HG02642 (cell line): ENCODE data around the gene TOR4A.

Experiments used
- ATAC-seq: cut with Tn5 transposase; IDR thresholded peaks from one replicate; pipeline ENCODE4 v1.9.1; 2021; ENCODE audit warnings: mild to moderate bottlenecking; ENCODE audit not compliant: unreplicated experiment, poor library complexity

The TOR4A gene

DNA sequence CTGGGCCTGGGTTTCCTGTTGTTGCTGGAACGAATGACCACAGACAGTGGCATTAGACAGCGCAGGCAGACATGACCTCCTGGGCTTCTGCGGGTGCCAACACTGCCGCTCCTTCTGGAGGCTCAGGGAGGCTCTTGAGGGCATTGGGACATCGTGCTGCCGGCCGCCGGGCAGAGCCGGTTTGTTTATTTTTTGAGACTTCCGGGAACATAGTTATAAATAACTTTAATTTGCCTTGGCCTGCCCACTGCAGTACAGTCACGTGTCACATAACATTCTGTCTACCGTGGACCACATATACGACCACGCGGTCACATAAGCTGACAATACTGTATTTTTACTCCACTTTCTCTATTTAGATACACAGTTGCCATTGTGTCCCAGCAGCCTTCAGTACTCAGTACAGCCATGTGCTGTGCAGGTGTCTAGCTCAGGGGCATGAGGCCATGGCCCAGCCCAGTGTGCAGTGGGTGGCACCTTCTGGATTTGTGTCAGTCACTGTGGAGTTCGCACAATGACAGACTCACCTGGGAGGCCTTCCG lies 8.2 kb upstream of the TOR4A start:
- ATAC-seq: no peak

DNA sequence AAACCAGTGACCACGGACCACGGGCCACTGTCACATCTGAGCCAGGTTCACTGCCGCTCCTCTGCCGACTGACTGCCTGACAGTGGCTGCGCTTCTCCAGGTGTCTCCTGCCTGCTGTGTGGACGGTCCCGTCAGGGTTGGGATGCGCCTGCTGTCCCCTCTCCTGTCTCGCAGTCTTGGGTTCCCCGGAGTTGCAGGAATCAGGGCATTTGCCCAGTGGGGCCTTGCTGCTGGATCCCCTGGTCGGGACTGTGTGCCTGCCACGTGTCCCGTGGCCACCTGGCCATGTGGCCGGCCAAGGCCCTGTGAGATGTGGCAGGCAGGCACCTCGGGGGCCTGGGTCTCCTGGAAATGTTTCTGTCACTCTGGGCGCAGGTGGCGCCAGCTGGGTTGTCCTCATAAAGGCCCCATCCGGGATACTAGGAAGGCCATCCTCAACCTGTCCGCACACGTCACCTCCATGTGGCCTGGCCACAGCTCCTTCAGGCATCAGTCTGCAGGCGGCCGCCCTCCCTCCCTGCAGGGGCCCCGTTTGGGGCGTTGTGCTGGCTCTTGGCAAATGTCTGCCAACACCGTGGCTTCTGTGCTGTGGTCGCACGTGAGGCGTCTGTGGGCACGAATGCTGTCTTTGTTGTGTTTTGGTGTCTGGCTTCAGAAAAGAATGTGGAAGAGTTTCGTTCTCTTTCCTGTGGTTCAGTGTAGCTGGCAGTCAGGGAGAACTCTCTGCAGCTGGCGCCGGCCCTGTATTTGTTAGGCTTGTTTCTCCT lies 6.4 kb upstream of the TOR4A start:
- no peak for ATAC-seq

DNA sequence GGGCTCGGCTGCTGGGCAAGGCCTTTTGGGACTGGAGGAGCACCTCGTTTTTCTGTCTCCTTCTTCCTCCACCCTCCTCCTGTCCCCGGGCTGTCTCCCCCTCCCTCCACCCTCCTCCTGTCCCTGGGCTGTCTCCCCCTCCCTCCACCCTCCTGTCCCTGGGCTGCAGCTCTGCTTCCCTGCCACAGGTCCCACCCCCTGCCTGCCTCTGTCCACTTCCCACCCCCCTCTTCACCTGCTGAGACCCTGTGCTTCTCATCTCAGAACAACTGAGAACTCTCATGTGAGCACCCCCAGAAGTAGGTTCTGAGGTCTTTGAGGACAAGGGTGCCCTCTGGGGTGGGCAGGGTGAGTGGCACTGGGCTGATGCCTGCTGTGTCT lies 5.8 kb upstream of the TOR4A start:
- no peak for ATAC-seq

DNA sequence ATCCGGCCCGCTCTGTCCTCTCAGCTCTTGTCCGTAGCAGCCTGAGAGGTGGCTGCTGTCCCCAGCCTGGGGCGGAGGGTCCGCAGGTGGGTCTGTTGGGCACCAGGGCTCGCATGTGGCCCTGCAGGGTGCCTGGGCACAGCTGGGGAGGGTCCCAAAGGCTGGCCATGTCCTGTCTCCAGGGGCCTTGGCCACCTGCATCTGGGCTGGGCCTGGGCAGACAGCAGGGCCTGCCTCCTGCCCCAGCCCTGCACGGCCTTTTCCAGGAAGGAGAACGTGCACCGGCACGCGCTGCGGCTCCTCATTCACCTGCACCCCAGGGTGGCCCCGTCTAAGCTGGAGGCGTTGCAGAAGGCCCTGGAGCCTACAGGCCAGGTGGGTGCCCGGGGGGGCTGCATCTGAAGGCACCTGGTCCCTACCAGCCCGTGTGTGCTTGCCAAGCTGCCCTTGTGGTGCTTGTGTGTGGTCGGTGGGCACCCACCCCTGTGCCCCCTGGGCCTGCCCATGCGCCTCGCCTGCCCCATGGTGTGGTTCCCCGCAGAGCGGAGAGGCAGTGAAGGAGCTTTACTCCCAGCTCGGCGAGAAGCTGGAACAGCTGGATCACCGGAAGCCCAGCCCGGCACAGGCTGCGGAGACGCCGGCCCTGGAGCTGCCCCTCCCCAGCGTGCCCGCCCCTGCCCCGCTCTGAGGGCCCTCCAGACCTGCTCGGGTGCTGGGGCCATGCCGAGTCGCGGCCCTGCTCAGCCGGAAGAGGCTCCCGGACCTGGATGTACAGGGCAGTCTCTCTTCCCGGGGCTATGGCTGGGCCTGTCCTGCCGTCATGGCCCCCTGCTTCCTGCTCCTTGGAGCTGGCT lies 5.1 kb upstream of the TOR4A start:
- no peak for ATAC-seq

DNA sequence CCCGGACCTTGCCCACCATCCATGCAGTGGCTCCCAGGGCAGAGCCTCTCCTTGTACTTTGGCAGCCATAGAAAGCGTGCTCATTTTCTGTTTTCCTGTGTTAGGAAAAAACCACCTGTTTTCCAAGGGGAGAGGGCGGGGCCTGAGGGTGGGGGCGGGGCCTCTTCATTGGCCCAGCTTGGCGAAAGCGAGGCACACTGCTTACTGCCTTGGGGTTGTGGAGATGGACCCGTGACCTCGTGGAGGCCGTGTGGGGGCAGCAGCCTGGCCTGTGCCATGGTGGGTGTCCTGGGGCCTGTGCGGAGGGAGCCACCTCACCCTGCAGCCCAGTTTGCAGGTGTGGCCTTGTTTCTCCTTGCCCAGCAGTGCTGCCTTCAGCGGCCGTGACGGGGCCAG lies 4.4 kb upstream of the TOR4A start:
- ATAC-seq: no peak

DNA sequence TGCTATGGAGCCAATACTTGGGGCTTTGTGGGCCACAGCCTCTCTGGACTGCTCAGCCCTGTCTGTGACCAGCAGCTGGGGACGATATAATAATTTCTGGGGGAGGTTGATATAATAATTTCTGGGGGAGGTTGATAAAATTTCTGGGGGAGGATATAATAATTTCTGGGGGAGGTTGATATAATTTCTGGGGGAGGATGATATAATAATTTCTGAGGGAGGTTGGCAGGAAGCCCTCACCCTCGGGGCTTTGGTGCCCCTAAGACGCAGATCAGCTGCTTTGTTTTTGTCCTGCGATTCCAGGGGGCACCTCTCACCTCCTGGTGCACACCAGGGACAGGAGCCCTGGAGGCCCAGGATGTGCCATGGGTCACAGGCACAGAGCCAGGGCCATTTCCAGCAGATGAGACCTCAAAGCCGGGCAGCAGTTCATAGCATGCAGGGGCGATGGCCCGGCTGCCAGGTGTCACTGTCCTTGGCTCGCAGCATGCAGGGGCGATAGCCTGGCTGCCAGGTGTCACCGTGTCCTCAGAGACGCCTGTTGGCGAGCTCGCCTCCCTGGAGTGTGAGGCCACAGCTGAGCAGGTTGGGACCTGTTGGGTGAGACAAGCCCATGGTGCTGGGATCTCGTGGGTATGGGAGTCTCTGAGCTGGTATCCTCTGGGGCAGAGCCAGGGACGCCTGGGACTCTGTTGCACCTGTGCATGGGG lies 3.8 kb upstream of the TOR4A start:
- ATAC-seq: no peak

DNA sequence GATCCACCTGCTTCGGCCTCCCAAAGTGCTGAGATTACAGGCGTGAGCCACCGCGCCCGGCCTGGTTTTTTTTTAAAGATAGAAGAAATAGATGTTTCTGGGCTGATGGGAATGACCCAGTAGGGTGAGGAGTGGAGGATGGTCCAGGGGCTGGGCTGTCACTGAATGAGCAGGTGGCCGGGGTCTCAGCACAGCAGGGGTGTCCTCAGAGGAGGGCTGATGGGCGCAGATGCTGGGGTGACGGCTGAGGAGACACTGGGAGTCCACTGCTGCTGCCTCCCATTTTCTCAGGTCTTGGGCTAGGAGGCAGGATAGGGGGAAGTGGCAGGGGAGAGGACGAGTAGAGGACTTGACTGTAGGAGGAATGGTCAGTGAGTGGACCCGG lies 2.3 kb upstream of the TOR4A start:
- ATAC-seq: no peak

DNA sequence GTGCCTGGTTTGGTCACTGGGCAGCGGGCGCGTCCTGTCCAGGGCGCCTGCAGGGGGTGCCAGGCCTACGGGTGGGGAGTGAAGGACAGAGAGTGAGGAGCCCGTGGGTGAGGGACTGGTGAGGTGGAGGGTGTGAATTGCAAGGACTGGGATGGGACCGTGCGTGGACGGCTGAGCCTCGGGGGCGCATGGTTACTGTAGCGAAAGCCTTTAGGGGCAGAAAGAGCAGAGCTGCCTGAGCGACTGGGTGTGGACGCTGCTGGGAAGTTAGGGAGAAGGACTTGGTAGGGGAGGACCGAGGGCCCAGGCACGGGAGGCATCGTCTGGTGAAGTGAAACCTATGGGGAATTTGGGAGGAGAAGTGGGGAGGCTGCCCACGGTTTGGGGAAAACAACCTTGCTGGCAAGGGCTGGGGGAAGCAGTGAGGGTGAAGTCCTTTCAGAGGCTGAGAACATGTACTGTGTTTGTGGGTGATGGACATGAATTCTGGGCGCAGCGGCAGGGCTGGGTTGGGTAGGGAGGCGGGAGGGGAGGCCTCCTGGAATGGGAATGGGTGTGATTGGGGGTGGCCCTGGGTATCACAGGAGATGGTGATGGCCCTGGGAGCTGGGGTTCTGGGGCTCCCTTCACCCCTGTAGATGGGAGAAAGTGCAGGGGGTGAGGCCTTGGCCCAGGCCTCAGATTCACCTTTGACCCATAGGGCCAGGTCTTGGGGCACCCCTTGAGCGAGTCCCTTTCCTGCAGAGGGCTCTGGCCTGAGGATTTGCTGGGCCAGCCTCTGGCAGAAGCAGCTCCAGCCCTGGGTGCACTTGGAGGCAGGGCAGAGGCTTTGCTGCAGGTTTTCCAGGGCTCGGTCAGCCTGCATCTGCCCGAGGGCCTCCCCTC lies 1.7 kb upstream of the TOR4A start:
- ATAC-seq: no peak

DNA sequence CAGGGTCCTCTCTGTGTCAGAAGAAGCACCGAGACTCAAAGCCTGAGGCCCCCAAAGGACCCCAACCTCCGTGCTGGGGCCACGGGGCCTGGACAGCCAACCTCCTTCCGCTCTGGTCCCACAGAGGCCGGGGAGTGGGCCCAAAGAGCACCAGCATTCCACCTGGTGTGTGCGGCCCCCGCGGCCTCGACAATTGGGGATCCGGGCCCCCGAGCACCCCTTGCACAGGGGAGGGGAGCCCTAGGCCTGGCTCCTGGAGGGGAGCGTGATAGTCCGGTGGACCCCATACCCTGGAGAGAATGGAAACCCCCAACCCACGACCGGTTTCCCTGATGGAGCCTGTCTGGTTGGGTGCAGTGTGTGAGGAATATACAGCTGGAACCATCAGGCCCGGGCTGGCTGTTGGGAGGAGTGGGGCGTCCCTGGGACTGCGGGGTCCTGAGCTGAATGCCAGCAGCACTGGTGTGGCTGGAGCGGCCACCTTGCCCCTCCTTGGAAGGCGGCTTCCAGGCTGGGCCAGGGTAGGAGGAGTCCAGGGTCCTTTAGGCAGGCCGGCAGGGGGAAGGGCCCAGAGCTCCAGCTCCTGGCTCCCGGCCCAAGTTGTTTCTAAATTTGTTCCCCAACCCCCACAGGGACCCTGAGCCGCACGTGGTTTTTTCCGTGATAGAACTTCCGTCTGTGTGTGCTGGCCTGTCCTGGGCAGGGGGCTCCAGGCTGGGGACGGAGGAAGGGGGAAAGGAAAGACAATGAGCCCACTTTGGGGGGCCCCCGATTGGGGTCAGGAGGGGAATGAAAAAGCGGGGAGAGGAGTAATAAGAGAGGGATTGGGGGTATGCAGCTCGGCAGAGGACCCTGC lies 825 bp upstream of the TOR4A start:
- ATAC-seq: peak; percentile 4

DNA sequence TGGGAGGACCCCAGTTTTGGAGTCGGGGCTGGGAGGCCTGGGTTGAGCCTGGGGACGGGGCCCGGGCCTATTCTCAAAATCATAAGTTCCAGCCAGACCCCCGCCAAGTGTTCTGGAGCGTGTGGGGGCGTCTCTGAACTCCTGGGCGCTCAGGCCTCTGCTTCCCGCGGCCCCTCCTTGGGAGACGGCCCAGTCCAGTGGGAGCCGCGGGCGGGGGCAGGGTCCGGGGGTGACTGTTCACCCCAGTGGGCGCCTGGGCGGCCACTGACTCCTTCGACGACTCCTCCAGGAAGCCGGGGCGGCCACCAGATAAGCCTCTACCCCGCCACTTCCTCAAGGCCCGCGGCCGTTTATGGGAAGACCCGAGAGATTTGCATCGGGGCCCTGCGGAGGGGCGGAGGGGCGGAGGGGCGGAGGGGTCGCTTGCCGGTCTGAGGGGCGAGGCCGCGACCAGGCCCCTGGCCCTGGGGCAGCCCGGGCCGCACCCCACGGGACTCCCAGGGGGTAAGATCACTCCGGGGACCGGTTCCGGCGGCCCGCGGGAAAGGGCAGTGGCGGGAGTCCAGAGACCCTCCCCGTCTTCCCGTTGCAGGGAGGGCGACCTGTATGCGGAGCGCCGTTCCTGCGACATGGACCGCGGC lies 655 bp downstream of the TOR4A start:
- ATAC-seq: no peak

DNA sequence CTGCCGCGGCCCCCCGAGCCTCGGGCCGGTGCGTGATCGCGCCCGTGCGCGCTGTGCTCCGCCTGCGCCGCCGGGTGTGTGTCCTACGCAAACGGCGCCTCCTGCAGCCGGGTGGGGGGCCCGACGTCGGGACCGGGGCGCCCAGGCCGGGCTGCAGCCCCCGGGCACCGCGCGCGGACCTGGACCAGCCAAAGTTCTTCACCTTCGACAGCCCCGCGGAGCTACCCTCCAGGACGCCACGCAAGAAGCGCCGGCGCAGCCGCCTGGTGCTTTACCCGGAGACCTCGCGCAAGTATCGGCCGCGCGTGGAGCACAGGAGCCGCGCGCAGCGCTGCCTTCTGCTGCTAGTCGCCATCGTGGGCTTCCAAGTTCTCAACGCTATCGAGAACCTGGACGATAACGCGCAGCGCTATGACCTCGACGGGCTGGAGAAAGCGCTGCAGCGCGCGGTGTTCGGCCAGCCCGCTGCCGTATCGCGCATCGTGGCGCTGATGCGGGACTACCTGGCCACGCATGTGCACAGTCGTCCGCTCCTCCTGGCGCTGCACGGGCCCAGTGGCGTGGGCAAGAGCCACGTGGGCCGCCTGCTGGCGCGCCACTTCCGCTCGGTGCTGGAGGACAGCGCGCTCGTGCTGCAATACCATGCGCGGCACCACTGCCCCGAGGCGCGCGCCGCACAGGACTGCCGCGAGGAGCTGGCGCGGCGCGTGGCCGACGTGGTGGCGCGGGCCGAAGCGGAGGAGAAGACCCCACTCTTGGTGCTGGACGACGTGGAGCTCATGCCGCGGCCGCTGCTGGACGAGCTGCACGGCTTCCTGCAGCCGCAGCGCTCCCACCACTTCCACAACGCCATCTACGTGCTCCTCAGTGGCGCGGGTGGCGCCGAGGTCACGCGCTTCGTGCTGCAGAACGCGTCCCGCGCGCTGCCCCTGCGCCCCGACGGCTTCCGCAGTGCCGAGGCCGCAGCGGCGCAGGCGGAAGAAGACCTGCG lies 1.5 kb downstream of the TOR4A start:
- ATAC-seq: no peak

DNA sequence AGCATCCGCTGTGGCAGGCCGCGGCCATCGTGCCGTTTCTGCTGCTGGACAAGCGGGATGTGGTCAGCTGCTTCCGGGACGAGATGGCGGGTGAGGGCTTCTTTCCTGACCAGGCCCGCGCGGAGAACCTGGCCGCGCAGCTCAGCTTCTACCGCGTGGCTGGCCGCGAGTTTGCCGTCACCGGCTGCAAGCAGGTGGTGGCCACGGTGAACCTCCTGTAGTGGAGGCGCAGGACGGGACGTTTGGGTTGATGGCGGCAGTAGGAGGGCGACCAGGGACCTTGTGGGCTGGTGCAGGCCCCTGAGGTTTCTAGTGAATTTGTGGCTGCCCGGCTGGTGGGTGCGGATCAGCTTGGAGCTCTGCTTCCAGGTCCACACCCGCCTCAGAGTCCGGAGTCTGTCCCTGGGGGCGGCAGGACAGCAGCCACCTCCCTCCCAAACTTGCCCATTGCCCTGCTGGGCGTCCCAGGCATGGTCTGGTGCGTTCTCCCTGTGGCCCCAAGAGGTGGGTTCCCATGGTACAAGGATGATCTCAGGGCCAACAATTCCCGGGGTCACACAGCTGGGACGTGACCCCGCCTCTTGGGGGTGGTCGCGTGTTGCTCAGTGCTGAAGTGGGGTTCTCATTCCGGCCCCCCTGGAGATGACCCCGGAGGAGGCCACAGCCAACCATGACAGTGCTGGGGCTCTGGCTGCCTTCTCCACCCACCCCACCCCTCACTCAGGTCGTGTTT lies 2.4 kb downstream of the TOR4A start:
- no peak for ATAC-seq

DNA sequence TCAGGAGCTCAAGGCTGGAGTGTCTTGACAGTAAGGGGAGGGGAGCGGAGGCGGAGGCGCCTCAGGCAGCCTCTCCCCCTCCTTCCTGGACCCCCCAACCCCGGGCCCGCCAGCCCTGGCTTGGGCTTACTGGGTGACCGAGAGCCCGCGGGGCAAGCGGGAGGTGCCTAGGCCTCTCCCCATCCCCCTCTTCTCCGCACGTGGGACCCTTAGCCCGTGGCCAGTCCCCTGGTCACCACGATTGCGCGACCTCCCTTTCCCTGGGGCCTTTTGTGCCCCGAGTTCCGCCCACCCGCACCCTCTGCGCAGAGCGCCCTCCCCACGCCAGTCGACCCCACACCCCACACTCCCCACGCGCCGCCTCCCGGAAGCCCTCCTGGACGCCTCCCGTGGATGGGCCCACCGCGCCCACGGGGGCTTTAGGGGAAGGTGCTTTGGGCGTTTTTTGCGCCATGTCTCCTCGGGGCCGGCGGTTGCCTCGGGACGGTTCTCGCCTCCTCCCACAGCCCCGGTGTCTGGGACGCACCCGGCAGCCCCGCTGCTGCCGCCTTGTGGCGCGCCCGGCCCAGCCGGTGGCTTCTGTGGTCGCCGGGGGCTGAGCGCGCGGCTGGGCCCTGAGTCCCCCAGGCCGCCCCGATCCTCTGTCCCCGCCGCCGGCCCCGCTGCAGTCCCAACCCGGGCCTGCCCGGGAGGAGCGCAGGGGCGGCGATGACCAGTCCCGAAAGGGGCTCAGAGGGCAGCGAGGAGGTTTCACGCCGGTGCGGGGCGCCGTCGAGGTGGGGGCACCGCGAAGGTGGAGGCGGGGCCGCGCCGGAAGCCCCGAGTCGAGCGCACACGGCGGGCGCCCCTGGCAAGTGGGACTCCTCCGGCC lies 3.2 kb downstream of the TOR4A start:
- ATAC-seq: no peak

DNA sequence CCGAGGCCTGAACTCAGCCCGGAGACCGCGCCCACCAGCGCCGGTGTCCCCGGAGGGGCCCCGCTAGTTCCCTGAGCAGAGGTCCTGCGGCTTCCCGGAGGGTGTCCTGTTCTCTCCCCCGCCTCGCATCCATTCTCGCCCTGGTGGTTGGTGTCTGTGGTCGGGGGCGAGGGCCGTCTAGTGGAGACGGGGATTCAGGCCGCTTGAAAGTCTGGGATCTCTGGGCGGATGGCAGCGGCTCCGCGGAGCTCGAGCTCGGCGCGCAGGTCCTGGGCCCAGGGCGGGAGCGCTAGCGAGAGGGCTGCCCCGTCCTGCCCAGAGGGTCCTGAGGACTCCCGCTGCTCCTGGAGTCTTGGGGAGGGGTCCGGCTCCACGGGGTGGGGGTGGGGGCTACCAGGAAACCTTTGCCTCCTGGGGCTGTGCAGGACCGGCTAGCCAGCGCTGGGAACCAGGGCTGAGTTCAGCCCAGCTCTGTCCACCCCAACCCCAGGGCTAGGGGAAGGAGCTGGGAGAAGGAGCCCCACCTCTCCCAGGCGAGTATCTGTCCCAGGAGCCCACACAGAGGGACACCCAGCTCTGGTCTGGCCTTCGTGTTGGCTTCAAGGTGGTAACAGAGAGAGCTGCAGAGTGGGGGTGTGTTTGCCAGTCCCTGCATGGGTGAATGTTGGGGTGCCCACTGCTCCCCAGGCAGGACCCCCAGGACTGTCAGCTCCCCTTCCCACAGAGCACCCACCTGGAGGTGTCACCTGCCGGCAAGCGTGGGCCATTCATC lies 4.0 kb downstream of the TOR4A start:
- ATAC-seq: no peak

DNA sequence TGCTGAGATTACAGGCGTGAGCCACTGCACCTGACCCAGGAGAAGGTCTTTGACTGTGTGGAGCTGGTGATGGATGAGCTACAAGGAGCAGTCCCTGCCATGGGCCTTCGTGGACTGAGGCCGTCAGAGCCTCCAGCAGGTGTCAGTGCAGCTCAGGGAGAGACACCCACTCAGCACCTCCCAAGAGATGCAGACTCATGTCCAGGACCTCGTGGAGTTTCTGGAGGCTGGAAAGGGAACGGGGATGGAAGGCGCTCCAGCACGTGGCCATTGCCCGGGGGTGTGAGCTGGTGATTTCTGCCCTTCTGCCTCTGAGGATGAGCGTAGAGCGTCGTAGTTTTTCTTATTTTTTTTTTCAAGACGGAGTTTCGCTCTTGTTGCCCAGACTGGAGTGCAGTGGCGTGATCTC lies 9.5 kb downstream of the TOR4A start:
- ATAC-seq: no peak
